Measurements from ENCODE around the gene VPS26C.

Gene VPS26C

DNA sequence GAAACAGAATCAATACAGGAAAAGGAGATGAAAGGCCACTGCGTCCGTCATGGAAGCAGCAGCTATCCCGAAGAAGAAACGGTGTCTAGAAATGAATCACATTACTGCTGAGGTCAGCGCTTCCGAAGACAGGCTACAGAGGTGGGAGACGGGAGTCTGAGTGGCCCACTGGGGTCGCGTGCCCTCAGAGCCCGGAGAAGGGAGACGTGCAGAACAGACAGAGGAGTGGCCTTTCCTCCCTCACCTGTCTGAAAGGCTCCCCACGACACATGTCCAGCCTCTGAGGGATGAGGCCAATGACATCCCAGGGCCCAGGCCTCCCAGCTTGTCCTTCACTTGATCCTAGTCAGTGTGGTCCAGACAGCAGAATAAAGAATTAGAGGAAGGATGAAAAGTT lies 35.9 kb downstream of the VPS26C start:
- in situ Hi-C loops (cut with HindIII; ENCODE audit: low sequenced_read_pairs): no loop called here
- H3K4me3 ChIP-seq (ENCODE audit: low read depth, low read length): no peak overlapping the region
- no peak for DNase-seq (ENCODE audit: low read depth, low spot score)
- TF ChIP-seq, protein P1, sequence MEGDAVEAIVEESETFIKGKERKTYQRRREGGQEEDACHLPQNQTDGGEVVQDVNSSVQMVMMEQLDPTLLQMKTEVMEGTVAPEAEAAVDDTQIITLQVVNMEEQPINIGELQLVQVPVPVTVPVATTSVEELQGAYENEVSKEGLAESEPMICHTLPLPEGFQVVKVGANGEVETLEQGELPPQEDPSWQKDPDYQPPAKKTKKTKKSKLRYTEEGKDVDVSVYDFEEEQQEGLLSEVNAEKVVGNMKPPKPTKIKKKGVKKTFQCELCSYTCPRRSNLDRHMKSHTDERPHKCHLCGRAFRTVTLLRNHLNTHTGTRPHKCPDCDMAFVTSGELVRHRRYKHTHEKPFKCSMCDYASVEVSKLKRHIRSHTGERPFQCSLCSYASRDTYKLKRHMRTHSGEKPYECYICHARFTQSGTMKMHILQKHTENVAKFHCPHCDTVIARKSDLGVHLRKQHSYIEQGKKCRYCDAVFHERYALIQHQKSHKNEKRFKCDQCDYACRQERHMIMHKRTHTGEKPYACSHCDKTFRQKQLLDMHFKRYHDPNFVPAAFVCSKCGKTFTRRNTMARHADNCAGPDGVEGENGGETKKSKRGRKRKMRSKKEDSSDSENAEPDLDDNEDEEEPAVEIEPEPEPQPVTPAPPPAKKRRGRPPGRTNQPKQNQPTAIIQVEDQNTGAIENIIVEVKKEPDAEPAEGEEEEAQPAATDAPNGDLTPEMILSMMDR (IDR thresholded peaks at IDR 0.05; ENCODE audit: low read depth, low read length): no peak

DNA sequence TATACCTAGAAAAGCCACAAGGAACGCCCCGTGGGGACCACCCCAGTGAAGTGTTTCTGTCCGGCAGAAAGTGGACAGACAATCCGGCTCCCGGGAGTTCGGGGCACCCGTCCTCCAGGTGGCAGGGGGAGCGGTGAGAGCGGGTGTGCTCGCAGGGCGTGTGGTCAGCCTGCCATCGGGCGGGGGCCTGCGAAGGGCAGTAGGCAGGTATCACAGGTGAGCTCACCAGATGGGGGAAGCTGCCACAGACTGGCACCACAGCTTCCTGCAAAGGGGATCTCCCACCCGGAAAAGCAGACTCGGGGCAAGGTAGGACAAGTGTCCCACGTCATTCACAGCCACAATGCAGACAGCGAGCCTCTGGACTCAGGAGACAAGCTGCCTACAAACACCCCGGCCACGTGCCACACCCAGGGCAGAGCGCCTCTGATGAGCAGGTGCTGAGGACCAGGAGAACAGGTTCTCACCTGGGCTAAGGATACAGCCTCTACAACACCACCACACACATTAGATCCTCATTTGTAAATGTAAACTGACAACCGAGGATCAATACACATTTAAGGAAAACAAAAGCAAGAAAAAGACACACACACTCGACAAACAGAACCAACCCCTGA lies 36.4 kb downstream of the VPS26C start:
- TF ChIP-seq, protein P1 (IDR thresholded peaks at IDR 0.05; ENCODE audit: low read depth, low read length): no peak
- in situ Hi-C loops (cut with HindIII; ENCODE audit: low sequenced_read_pairs): no loop called here
- H3K4me3 ChIP-seq (ENCODE audit: low read depth, low read length): no peak overlapping the region
- no peak for DNase-seq (ENCODE audit: low read depth, low spot score)

- TF ChIP-seq, protein P1 (IDR thresholded peaks at IDR 0.05; ENCODE audit: low read depth, low read length): no peak
- in situ Hi-C loops (cut with HindIII; ENCODE audit: low sequenced_read_pairs): no loop called here
- no peak overlapping the region for H3K4me3 ChIP-seq (ENCODE audit: low read depth, low read length)
- DNase-seq (ENCODE audit: low read depth, low spot score): no peak
Measured at GRCh38 chr21:37228003-37228400, 39.1 kb downstream of the VPS26C start.

GRCh38 chr21:37227071-37228002 lies 39.8 kb downstream of the VPS26C start:
- TF ChIP-seq, protein P1 (IDR thresholded peaks at IDR 0.05; ENCODE audit: low read depth, low read length): no peak
- in situ Hi-C loops (cut with HindIII; ENCODE audit: low sequenced_read_pairs): no loop called here
- no peak for DNase-seq (ENCODE audit: low read depth, low spot score)
- H3K4me3 ChIP-seq (ENCODE audit: low read depth, low read length): no peak overlapping the region

GRCh38 chr21:37226041-37226920 lies 40.9 kb downstream of the VPS26C start:
- in situ Hi-C loops (cut with HindIII; ENCODE audit: low sequenced_read_pairs): no loop called here
- DNase-seq (ENCODE audit: low read depth, low spot score): no peak
- TF ChIP-seq, protein P1 (IDR thresholded peaks at IDR 0.05; ENCODE audit: low read depth, low read length): no peak
- H3K4me3 ChIP-seq (ENCODE audit: low read depth, low read length): no peak overlapping the region
